Measurements from ENCODE around the gene TTLL12.

Gene TTLL12

DNA sequence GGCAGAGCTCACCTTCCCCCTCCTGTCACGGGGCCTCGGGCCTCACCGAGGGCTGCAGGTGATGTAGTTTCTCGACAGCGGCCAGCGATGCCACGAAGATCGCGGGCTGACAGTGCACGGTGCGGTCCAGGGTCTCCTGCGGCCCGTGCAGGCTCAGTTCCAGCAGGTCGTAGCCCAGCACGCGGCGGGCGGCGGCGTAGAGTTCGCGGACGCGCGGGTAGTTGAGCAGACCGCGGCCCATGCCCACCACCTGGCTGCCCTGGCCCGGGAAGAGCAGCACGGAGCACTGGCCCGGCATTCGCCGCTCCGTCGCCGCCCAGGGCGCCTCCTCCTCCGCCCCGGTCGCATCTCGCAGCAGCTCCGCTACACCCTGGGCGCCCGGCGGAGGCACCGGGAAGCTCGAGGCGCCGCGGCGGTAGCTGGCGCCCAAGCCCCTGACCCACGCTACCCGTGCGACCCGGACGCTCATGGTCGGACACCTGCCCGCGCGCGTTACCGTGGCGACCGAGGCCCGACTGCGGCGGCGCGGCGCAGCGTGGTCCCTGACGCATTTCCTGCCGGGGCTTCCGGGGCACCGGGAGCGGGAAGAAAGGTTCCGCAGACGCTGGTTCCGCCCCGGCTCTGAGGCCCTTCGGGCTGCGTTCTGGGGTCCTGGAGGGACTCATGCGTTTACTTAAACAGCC, 43.9 kb downstream of the TTLL12 start, which contains the start of gene MCAT:
Gene MCAT, minus strand, starts transcription at position 519 of the 683 bp plus-strand sequence. Its CDS starts 50 bp downstream, at position 469.
- Histone ChIP-seq H3K4me2 (ENCODE audit: low read depth, low read length) (peak within 1 kb of the TSS; percentile 68), H4K20me1 (ENCODE audit: insufficient read depth, low read length) (no peaks in the 10 kb centered on the region), H3F3A (ENCODE audit: insufficient read depth, low read length) (peaks cover 8% of the 10 kb centered on the region), H3K9me2 (replicated peaks; ENCODE audit: insufficient read depth, low read length) (no peaks in the 10 kb centered on the region), H3K27ac (ENCODE audit: low read length) (peak within 1 kb of the TSS; percentile 71), H3K36me3 (replicated peaks; ENCODE audit: insufficient read depth, low read length) (peaks cover 5% of the 10 kb centered on the region; the same call in 1 of the 2 replicates), H3K79me2 (ENCODE audit: low read length) (peaks cover 27% of the 10 kb centered on the region), H3K27me3 (replicated peaks; ENCODE audit: insufficient read depth, low read length) (no peaks in the 10 kb centered on the region), H3K9me3 (replicated peaks; ENCODE audit: insufficient read depth, low read length) (no peaks in the 10 kb centered on the region), H3K4me3 (ENCODE audit: low read length) (peak within 1 kb of the TSS; percentile 99), H2AFZ (ENCODE audit: low read length) (peak within 1 kb of the TSS; percentile 63), H3K9ac (ENCODE audit: low read length) (peak within 1 kb of the TSS; percentile 94), H3K4me1 (ENCODE audit: low read length) (peaks cover 3% of the 10 kb centered on the region; the same call in 1 of the 2 replicates)
- TF ChIP-seq, protein P1, sequence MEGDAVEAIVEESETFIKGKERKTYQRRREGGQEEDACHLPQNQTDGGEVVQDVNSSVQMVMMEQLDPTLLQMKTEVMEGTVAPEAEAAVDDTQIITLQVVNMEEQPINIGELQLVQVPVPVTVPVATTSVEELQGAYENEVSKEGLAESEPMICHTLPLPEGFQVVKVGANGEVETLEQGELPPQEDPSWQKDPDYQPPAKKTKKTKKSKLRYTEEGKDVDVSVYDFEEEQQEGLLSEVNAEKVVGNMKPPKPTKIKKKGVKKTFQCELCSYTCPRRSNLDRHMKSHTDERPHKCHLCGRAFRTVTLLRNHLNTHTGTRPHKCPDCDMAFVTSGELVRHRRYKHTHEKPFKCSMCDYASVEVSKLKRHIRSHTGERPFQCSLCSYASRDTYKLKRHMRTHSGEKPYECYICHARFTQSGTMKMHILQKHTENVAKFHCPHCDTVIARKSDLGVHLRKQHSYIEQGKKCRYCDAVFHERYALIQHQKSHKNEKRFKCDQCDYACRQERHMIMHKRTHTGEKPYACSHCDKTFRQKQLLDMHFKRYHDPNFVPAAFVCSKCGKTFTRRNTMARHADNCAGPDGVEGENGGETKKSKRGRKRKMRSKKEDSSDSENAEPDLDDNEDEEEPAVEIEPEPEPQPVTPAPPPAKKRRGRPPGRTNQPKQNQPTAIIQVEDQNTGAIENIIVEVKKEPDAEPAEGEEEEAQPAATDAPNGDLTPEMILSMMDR (IDR thresholded peaks at IDR 0.05; ENCODE audit: low read length), result no peak
- TF ChIP-seq EZH2 (optimal IDR thresholded peaks at IDR 0.05; ENCODE audit: low read depth, low read length) (no peak), EZH2phosphoT487 (IDR thresholded peaks at IDR 0.05; ENCODE audit: low read length) (no peak)
- DNase-seq, result peak; percentile 89

DNA sequence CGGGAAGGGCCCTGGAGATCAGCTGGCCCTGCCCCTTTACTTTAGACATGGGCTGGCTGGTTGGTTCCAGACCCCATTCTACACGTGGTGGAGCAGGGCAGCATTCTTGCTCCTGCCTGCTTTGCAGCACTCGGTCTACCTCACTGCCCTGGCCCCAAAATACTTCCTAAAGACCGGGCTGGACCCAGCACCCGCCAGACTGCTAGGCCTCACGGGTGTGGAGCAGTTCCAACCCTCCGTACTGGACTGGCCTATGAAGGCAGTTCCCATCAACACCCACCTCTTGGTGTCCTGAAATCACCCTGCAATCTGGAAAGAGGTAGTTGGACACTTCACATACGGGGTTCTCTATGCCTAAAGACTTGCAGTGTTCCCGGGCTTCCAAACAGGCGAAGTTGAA, 50.1 kb downstream of the TTLL12 start:
- H2AFZ ChIP-seq (ENCODE audit: low read length), result no peak overlapping the region
- H3F3A ChIP-seq (ENCODE audit: insufficient read depth, low read length), result no peaks in the 10 kb centered on the region
- H3K36me3 ChIP-seq (replicated peaks; ENCODE audit: insufficient read depth, low read length), result peaks cover 5% of the 10 kb centered on the region; the same call in 1 of the 2 replicates
- TF ChIP-seq EZH2phosphoT487 (IDR thresholded peaks at IDR 0.05; ENCODE audit: low read length) (no peak), EZH2 (optimal IDR thresholded peaks at IDR 0.05; ENCODE audit: low read depth, low read length) (no peak)
- TF ChIP-seq, protein P1 (IDR thresholded peaks at IDR 0.05; ENCODE audit: low read length), result no peak
- H3K27me3 ChIP-seq (replicated peaks; ENCODE audit: insufficient read depth, low read length), result no peaks in the 10 kb centered on the region
- H3K9ac ChIP-seq (ENCODE audit: low read length), result no peak overlapping the region
- H3K27ac ChIP-seq (ENCODE audit: low read length), result no peak overlapping the region
- no peaks in the 10 kb centered on the region for H3K9me2 ChIP-seq (replicated peaks; ENCODE audit: insufficient read depth, low read length)
- no peak overlapping the region for H3K4me2 ChIP-seq (ENCODE audit: low read depth, low read length)
- no peaks in the 10 kb centered on the region for H3K9me3 ChIP-seq (replicated peaks; ENCODE audit: insufficient read depth, low read length)
- no peak overlapping the region for H3K4me3 ChIP-seq (ENCODE audit: low read length)
- DNase-seq, result no peak
- no peaks in the 10 kb centered on the region for H3K4me1 ChIP-seq (ENCODE audit: low read length)
- H4K20me1 ChIP-seq (ENCODE audit: insufficient read depth, low read length), result no peaks in the 10 kb centered on the region
- H3K79me2 ChIP-seq (ENCODE audit: low read length), result peaks cover 17% of the 10 kb centered on the region

DNA sequence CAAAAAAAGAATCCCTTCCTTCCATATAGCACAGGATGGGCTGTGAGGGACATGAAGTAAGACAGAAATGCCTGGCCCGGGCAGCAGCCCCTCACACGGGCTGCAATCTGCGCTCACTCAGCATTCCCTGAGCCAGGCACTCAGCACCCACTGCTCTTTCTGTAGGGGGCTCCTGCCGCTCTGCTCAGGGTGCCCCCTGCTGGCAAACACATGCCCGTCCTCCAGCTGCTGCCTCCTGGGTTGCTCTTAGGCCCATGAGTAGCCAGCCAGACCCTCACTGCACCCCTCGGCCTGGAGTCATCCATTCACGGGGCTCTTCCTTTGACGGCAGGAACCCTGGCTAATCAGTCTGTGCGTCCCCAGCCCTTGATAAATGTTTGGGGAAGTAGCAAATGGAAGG, 50.7 kb downstream of the TTLL12 start:
- Histone ChIP-seq H3K4me1 (ENCODE audit: low read length) (no peaks in the 10 kb centered on the region), H3F3A (ENCODE audit: insufficient read depth, low read length) (no peaks in the 10 kb centered on the region), H3K4me2 (ENCODE audit: low read depth, low read length) (no peak overlapping the region), H3K79me2 (ENCODE audit: low read length) (peaks cover 13% of the 10 kb centered on the region), H3K9me3 (replicated peaks; ENCODE audit: insufficient read depth, low read length) (no peaks in the 10 kb centered on the region), H3K27ac (ENCODE audit: low read length) (no peak overlapping the region), H3K9ac (ENCODE audit: low read length) (no peak overlapping the region), H3K27me3 (replicated peaks; ENCODE audit: insufficient read depth, low read length) (no peaks in the 10 kb centered on the region), H3K9me2 (replicated peaks; ENCODE audit: insufficient read depth, low read length) (no peaks in the 10 kb centered on the region), H3K4me3 (ENCODE audit: low read length) (no peak overlapping the region), H3K36me3 (replicated peaks; ENCODE audit: insufficient read depth, low read length) (peaks cover 5% of the 10 kb centered on the region; the same call in 1 of the 2 replicates), H2AFZ (ENCODE audit: low read length) (no peak overlapping the region), H4K20me1 (ENCODE audit: insufficient read depth, low read length) (no peaks in the 10 kb centered on the region)
- no peak for DNase-seq
- TF ChIP-seq, protein P1 (IDR thresholded peaks at IDR 0.05; ENCODE audit: low read length), result peak; percentile 56
- TF ChIP-seq EZH2phosphoT487 (IDR thresholded peaks at IDR 0.05; ENCODE audit: low read length), result no peak
- no peak for TF ChIP-seq EZH2 (optimal IDR thresholded peaks at IDR 0.05; ENCODE audit: low read depth, low read length)
